ENCODE data around the gene CPNE6. TPM values are rescaled to one million over a fixed set of nuclear protein-coding genes. Genes with fewer than 3 reads are reported as not detected.

Gene CPNE6
- total and polyA plus RNA-seq, 8 donors, result 0.07 TPM; not detected in 7

DNA sequence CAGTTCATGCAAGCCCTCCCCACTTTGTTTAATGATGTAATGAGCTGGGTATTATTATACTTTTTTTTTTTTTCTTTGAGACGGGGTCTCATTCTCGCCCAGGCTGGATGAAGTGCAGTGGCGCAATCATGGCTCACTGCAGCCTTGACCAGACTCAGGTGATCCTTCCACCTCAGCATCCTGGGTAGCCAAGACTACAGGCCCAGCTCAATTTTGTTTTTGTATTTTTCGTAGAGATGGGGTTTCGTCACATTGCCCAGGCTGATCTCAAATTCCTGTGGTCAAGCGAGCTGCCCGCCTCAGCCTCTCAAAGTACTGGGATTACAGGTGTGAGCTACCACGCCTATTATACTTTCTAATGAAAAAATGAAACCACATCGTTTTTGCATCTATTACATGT is 38.7 kb downstream of the CPNE6 start:
- no peak for FAIRE-seq
- 76 to 78% methylated on average over 9 of the region's 9 CpGs for WGBS, 2 donors
- DNase-seq, result no peak
- Histone ChIP-seq H3K9me3 (no peaks in the 10 kb centered on the region), H3K4me1 (peaks cover 3 to 27% (median 16%) of the 10 kb centered on the region in 3 donors), H3K27ac (peak overlapping the region in 2 of 4 donors; percentile 45 to 50), H3K4me3 (no peak overlapping the region), H3K27me3 (no peaks in the 10 kb centered on the region), H3K36me3 (no peaks in the 10 kb centered on the region)
- TF ChIP-seq, protein P1, sequence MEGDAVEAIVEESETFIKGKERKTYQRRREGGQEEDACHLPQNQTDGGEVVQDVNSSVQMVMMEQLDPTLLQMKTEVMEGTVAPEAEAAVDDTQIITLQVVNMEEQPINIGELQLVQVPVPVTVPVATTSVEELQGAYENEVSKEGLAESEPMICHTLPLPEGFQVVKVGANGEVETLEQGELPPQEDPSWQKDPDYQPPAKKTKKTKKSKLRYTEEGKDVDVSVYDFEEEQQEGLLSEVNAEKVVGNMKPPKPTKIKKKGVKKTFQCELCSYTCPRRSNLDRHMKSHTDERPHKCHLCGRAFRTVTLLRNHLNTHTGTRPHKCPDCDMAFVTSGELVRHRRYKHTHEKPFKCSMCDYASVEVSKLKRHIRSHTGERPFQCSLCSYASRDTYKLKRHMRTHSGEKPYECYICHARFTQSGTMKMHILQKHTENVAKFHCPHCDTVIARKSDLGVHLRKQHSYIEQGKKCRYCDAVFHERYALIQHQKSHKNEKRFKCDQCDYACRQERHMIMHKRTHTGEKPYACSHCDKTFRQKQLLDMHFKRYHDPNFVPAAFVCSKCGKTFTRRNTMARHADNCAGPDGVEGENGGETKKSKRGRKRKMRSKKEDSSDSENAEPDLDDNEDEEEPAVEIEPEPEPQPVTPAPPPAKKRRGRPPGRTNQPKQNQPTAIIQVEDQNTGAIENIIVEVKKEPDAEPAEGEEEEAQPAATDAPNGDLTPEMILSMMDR (IDR thresholded peaks at IDR 0.05), result no peak
- intact Hi-C loops (cut with DNase I), result no loop called here
- ATAC-seq, result no peak

DNA sequence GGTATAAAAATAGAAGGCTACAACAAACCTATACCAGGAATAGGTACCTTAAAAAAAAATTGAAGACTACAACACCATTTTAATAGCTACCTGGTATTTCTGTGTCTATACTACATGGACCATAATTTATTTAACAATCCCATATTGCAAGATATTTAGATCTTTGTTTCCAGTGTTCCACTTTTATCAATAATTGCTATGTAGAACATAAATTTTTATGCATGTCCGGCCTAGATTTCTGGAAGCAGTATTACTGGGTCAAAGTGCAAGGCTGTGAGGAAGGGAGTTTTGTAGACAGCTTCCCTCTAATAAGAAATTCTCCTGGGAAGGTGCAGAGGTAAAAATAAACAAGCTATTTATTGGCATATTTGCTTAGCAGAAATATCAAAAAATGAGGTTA is 39.2 kb downstream of the CPNE6 start:
- Histone ChIP-seq H3K9me3 (no peaks in the 10 kb centered on the region), H3K27ac (peak overlapping the region in 2 of 4 donors; percentile 45 to 50), H3K4me1 (peaks cover 3 to 27% (median 16%) of the 10 kb centered on the region in 3 donors), H3K4me3 (no peak overlapping the region), H3K27me3 (no peaks in the 10 kb centered on the region), H3K36me3 (no peaks in the 10 kb centered on the region)
- no peak for ATAC-seq
- TF ChIP-seq, protein P1 (IDR thresholded peaks at IDR 0.05), result no peak
- intact Hi-C loops (cut with DNase I), result no loop called here
- 11 to 18% methylated on average over 1 of the region's 1 CpG for WGBS, 2 donors
- no peak for DNase-seq
- no peak for FAIRE-seq

DNA sequence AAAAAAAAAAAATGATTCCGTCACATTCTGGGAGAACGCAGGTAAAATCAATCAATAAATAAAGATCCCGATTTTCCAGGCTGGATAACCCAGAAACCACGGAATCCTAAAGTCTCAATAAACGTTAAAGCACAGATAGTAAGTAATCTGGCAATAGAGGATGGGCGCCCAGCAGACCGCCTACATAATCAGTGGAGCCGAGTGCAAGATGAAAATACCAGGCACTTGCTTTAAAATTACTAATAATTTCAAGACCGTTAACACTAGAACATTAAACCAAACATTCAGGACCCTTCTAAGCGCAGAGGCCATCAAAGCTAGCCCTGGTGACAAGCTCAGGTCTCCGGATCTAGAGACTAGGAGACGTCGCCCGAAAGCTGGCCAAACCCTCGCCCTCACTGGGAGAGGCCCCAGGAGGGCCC is 42.0 kb downstream of the CPNE6 start:
- Histone ChIP-seq H3K27ac (peak overlapping the region; percentile 92 to 100 (median 98)), H3K4me3 (peak overlapping the region; percentile 44 to 61 (median 50)), H3K4me1 (peaks cover 3 to 42% (median 16%) of the 10 kb centered on the region in 3 donors), H3K36me3 (peaks cover 2 to 13% (median 8%) of the 10 kb centered on the region in 3 donors), H3K27me3 (no peaks in the 10 kb centered on the region), H3K9me3 (no peaks in the 10 kb centered on the region)
- WGBS, 2 donors, result 5 to 7% methylated on average over 15 of the region's 15 CpGs
- no peak for ATAC-seq
- intact Hi-C loops (cut with DNase I), result no loop called here
- no peak for FAIRE-seq
- DNase-seq, result no peak
- TF ChIP-seq, protein P1 (IDR thresholded peaks at IDR 0.05), result no peak

DNA sequence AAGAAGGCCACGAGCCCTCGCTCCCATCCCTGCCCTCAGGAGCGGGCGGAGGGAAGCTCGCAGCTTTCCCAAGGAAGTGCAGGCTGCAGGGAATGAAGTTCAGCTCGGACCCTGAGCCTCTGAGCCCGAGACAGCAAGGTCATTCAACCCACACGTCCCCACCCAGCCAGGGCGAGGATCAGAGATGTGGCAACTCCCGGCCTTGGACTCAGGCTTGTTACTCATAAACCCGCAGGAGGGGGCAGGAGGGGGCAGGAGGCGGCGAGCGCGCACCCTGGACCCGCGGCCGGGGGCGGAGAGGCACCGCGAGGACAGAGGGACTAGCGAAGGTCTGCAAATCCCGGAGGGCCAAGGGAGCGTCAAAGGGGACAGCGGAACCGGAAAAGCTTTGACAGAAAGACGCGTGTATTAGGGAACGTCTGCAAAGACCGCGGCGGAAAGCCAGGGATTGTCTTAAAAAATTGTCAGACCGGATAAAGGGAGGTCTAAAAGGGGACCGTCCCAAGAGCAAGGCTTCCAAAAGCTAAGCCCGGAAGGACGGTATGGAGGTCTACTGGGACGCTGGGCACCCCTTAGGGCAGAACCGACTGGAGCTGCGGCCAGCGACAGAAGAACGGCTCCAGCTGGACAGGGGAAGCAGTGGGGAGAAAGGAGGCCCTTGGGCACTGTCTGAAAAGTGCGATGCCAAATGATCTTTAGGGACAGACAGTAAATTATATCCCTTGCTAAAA is 42.6 kb downstream of the CPNE6 start:
- intact Hi-C loops (cut with DNase I), result no loop called here
- Histone ChIP-seq H3K36me3 (peaks cover 4 to 19% (median 14%) of the 10 kb centered on the region in 3 donors), H3K9me3 (no peaks in the 10 kb centered on the region), H3K4me3 (peak overlapping the region; percentile 44 to 61 (median 50)), H3K4me1 (peaks cover 2 to 37% (median 14%) of the 10 kb centered on the region in 3 donors), H3K27ac (peak overlapping the region; percentile 92 to 100 (median 98)), H3K27me3 (no peaks in the 10 kb centered on the region)
- ATAC-seq, result peak; percentile 55 to 67 (median 61)
- no peak for FAIRE-seq
- WGBS, 2 donors, result 0 to 1% methylated on average over 42 of the region's 42 CpGs
- DNase-seq, result peak; percentile 88 to 94 (median 90)
- TF ChIP-seq, protein P1 (IDR thresholded peaks at IDR 0.05), result no peak

Data from pancreas (tissue), 10 donors.